Thyroid gland (tissue), 4 donors: ENCODE data around the gene ZNF777.

Source experiments
- POLR2A ChIP-seq, 2 donors: fragments of 450-650 bp; IDR thresholded peaks; one replicate each; pipeline ENCODE4 v1.6.1; 2017; ENCODE audit warnings: antibody characterized with exemption in 2 of 2, mild to moderate bottlenecking in 2 of 2, moderate library complexity in 1 of 2
- TF ChIP-seq, protein P1 (sequence below), 6 experiments: fragments of 200-600 bp in 3 of 6; fragments of 450-650 bp in 3 of 6; sonication (generic) in 3 of 6; IDR thresholded peaks; one replicate each; pipeline ENCODE4 v1.5.1; 2016 to 2019; ENCODE audit warnings: antibody characterized with exemption in 6 of 6, mild to moderate bottlenecking in 2 of 6, inconsistent platforms in 1 of 6, moderate library complexity in 1 of 6

DNA sequence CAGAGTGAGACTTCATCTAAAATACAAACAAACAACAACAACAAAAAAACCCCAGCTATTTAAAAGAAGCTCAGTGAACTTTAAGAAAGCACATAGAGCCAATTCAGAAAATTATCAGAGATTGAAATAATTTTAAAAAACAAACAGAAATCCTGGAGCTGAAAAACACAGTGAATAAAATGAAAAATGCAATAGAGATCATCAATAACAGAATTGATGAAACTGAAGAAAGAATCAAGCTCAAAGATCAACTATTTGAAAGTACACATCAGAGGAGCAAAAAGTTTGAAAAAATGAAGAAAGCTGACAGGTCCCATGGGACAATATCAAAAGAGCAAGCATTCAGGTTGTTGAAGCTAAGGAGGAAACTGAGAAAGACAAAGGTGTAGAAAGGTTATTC lies 48.9 kb upstream of the ZNF777 start:
- TF ChIP-seq, protein P1, sequence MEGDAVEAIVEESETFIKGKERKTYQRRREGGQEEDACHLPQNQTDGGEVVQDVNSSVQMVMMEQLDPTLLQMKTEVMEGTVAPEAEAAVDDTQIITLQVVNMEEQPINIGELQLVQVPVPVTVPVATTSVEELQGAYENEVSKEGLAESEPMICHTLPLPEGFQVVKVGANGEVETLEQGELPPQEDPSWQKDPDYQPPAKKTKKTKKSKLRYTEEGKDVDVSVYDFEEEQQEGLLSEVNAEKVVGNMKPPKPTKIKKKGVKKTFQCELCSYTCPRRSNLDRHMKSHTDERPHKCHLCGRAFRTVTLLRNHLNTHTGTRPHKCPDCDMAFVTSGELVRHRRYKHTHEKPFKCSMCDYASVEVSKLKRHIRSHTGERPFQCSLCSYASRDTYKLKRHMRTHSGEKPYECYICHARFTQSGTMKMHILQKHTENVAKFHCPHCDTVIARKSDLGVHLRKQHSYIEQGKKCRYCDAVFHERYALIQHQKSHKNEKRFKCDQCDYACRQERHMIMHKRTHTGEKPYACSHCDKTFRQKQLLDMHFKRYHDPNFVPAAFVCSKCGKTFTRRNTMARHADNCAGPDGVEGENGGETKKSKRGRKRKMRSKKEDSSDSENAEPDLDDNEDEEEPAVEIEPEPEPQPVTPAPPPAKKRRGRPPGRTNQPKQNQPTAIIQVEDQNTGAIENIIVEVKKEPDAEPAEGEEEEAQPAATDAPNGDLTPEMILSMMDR (IDR thresholded peaks at IDR 0.05) = no peak
- no peak for TF ChIP-seq POLR2A (IDR thresholded peaks at IDR 0.05)
